ENCODE results near the gene UBR3. TPM values are rescaled to one million over a fixed set of nuclear protein-coding genes. Genes with fewer than 3 reads are reported as not detected.

The UBR3 gene
- total RNA-seq, 2 experiments from 2014 or later = 11.6 to 21.0 TPM

DNA sequence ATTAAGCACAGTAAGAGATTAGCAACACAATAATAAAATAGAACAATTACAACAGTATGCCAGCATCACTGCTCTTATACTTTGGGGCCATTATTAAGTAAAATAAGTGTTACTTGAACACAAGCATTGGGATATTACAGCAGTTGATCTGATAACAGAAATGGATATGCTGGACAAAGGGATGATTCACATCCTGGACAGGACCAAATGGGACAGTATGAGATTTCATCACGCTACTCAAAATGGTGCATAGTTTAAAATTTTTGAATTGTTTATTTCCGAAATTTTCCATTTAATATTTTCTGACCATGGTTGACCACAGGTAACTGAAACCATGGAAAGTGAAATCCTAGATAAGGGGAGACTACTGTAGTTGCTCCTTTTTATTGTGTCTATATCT lies 138.2 kb downstream of the UBR3 start:
- DNase-seq (ENCODE audit: low spot score) = no peak
- Histone ChIP-seq H3K36me3 (ENCODE audit: insufficient read depth, low read length) (no peaks in the 10 kb centered on the region), H3K4me3 (ENCODE audit: low read depth, low read length, poor library complexity, severe bottlenecking) (no peak overlapping the region), H2AFZ (ENCODE audit: low read length) (no peak overlapping the region), H4K20me1 (ENCODE audit: insufficient read depth, low read length) (no peaks in the 10 kb centered on the region), H3K9me2 (ENCODE audit: insufficient read depth, low read length) (no peaks in the 10 kb centered on the region), H3K79me2 (ENCODE audit: insufficient read depth, low read depth, low read length) (no peaks in the 10 kb centered on the region), H3K9me3 (ENCODE audit: low read length) (no peaks in the 10 kb centered on the region), H3K4me1 (ENCODE audit: insufficient read depth, low read length, poor library complexity, severe bottlenecking) (no peaks in the 10 kb centered on the region), H3K4me2 (ENCODE audit: low read length) (no peak overlapping the region), H3K27ac (ENCODE audit: low read depth, low read length, poor library complexity, severe bottlenecking) (no peak overlapping the region)
- TF ChIP-seq, protein P1, sequence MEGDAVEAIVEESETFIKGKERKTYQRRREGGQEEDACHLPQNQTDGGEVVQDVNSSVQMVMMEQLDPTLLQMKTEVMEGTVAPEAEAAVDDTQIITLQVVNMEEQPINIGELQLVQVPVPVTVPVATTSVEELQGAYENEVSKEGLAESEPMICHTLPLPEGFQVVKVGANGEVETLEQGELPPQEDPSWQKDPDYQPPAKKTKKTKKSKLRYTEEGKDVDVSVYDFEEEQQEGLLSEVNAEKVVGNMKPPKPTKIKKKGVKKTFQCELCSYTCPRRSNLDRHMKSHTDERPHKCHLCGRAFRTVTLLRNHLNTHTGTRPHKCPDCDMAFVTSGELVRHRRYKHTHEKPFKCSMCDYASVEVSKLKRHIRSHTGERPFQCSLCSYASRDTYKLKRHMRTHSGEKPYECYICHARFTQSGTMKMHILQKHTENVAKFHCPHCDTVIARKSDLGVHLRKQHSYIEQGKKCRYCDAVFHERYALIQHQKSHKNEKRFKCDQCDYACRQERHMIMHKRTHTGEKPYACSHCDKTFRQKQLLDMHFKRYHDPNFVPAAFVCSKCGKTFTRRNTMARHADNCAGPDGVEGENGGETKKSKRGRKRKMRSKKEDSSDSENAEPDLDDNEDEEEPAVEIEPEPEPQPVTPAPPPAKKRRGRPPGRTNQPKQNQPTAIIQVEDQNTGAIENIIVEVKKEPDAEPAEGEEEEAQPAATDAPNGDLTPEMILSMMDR (conservative IDR thresholded peaks at IDR 0.05; ENCODE audit: low read length) = no peak
- no peak for TF ChIP-seq EZH2phosphoT487 (IDR thresholded peaks at IDR 0.05; ENCODE audit: borderline replicate concordance, low read depth, low read length)
- POLR2A ChIA-PET = no interaction called here
- no TSS peak for BruUV-seq (replicated peaks)
- CTCF ChIA-PET (ENCODE audit: unreplicated experiment) = no interaction called here
- intact Hi-C loops (cut with micrococcal nuclease; ENCODE audit: unreplicated experiment) = no loop called here

DNA sequence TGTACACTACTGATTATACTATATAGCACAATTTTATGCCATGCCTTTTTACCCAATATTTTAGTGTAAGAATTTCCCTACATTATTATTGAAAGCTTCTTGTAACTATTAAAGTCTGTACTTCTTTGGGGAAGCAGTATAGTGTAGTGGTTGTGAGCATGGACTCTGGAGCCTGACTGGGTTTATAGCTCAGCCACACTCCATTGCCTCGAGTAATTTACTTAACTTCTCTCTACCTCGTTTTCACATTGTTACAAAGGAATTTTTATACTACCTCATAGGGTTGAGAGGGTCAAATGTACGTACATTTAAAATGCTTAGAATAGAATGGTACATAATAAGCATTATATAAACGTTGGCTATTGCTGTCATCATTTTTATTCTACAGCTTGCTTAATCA lies 139.2 kb downstream of the UBR3 start:
- CTCF ChIA-PET (ENCODE audit: unreplicated experiment) = no interaction called here
- no peak for DNase-seq (ENCODE audit: low spot score)
- Histone ChIP-seq H3K4me2 (ENCODE audit: low read length) (no peak overlapping the region), H3K4me3 (ENCODE audit: low read depth, low read length, poor library complexity, severe bottlenecking) (no peak overlapping the region), H3K27ac (ENCODE audit: low read depth, low read length, poor library complexity, severe bottlenecking) (no peak overlapping the region), H2AFZ (ENCODE audit: low read length) (no peak overlapping the region), H3K9me2 (ENCODE audit: insufficient read depth, low read length) (no peaks in the 10 kb centered on the region), H4K20me1 (ENCODE audit: insufficient read depth, low read length) (no peaks in the 10 kb centered on the region), H3K4me1 (ENCODE audit: insufficient read depth, low read length, poor library complexity, severe bottlenecking) (no peaks in the 10 kb centered on the region), H3K79me2 (ENCODE audit: insufficient read depth, low read depth, low read length) (no peaks in the 10 kb centered on the region), H3K9me3 (ENCODE audit: low read length) (no peaks in the 10 kb centered on the region), H3K36me3 (ENCODE audit: insufficient read depth, low read length) (no peaks in the 10 kb centered on the region)
- no TSS peak for BruUV-seq (replicated peaks)
- POLR2A ChIA-PET = interaction anchor here (1.2 kb wide), 1 partner anchor 21 kb away, joined by 3 read pairs; no protein-coding TSS in a partner anchor
- intact Hi-C loops (cut with micrococcal nuclease; ENCODE audit: unreplicated experiment) = no loop called here
- TF ChIP-seq, protein P1 (conservative IDR thresholded peaks at IDR 0.05; ENCODE audit: low read length) = no peak
- TF ChIP-seq EZH2phosphoT487 (IDR thresholded peaks at IDR 0.05; ENCODE audit: borderline replicate concordance, low read depth, low read length) = no peak

DNA sequence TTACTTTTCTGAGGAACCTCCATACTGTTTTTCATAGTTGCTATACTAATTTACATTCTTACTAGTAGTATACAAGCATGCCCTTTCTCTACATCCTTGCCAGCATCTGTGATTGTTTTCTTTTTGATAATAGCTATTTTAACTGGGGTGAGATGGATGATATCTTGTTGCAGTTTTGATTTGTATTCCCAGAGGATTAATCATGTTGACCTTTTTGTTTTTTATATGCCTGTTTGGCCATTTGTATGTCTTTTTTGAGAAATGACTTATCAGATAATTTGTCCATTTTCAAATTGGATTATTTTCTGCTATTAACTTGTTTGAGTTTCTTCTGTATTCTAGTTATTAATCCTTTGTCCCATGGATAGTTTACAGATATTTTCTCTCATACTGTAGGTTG lies 141.5 kb downstream of the UBR3 start:
- no peaks in the 10 kb centered on the region for H4K20me1 ChIP-seq (ENCODE audit: insufficient read depth, low read length)
- H3K4me1 ChIP-seq (ENCODE audit: insufficient read depth, low read length, poor library complexity, severe bottlenecking) = no peaks in the 10 kb centered on the region

More for the DNA sequence above, 141.5 kb downstream of the UBR3 start:
- Histone ChIP-seq H3K9me2 (ENCODE audit: insufficient read depth, low read length) (no peaks in the 10 kb centered on the region), H3K9me3 (ENCODE audit: low read length) (no peaks in the 10 kb centered on the region), H3K79me2 (ENCODE audit: insufficient read depth, low read depth, low read length) (no peaks in the 10 kb centered on the region), H3K4me3 (ENCODE audit: low read depth, low read length, poor library complexity, severe bottlenecking) (no peak overlapping the region), H2AFZ (ENCODE audit: low read length) (no peak overlapping the region), H3K36me3 (ENCODE audit: insufficient read depth, low read length) (no peaks in the 10 kb centered on the region), H3K27ac (ENCODE audit: low read depth, low read length, poor library complexity, severe bottlenecking) (no peak overlapping the region), H3K4me2 (ENCODE audit: low read length) (no peak overlapping the region)
- TF ChIP-seq EZH2phosphoT487 (IDR thresholded peaks at IDR 0.05; ENCODE audit: borderline replicate concordance, low read depth, low read length) = no peak
- TF ChIP-seq, protein P1 (conservative IDR thresholded peaks at IDR 0.05; ENCODE audit: low read length) = no peak
- DNase-seq (ENCODE audit: low spot score) = no peak
- ChIA-PET CTCF (ENCODE audit: unreplicated experiment) (no interaction called here), POLR2A (no interaction called here)
- intact Hi-C loops (cut with micrococcal nuclease; ENCODE audit: unreplicated experiment) = no loop called here
- no TSS peak for BruUV-seq (replicated peaks)

All from OCI-LY7 (cell line).